NCI-H524 (cell line): ENCODE data around the gene CAPN3.

ENCODE experiments used
- DNase-seq, 2 experiments: peaks; one replicate each; lab custom pipeline; 2025; lab: John Stamatoyannopoulos, UW

CAPN3 gene

GRCh38 chr15:42356851-42357250 is 2.5 kb upstream of the CAPN3 start:
- DNase-seq, result peak in 1 of 2 experiments; percentile 18

- DNase-seq, result peak in 1 of 2 experiments; percentile 63
These were observed 1.2 kb upstream of the CAPN3 start for GRCh38 chr15:42358141-42358540.

- DNase-seq, result no peak
These were observed 684 bp downstream of the CAPN3 start for GRCh38 chr15:42359985-42360384.

GRCh38 chr15:42360535-42361112 is 1.3 kb downstream of the CAPN3 start:
- DNase-seq, result no peak

DNA sequence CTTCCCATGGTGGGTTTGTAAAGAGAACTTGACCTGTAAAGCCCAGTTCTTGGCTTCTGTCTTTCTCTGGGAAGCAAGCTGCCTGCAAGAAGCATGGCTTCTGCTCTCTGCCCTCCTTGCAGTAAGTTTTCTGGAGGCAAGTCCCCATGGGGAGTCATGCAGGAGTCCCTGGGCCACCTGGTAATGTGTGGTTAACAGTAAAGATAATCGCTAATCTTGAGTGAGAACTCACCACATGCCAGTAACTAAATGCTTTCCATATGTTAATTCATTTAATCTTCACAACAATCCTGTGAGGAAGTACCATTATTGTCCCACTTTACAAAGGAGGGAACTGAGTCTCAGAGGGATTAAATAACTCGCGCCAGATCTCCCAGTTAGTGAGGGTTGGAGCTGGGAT is 4.2 kb downstream of the CAPN3 start:
- peak; percentile 84 to 88 for DNase-seq

GRCh38 chr15:42363942-42364341 is 4.6 kb downstream of the CAPN3 start:
- peak; percentile 74 to 78 for DNase-seq

DNA sequence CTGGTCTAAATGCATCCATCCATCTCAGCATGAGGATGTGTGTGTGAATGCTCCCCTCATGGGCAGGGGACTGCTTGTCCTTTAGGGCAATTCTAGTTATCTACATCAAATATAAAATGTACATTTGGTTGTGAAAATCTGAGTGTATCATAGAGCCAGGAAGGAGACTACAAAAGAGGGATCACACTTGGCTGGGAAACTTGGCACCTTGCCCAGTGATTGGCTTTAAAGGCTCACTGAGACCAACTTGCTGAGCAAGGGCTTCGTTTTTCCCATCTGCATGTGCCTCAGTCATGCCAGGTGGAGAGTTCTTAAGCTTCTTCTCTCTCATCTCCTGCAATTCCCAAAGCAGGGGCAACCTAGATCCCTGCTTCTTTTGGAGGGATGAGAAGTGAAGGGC is 5.2 kb downstream of the CAPN3 start:
- peak; percentile 73 to 89 for DNase-seq

DNA sequence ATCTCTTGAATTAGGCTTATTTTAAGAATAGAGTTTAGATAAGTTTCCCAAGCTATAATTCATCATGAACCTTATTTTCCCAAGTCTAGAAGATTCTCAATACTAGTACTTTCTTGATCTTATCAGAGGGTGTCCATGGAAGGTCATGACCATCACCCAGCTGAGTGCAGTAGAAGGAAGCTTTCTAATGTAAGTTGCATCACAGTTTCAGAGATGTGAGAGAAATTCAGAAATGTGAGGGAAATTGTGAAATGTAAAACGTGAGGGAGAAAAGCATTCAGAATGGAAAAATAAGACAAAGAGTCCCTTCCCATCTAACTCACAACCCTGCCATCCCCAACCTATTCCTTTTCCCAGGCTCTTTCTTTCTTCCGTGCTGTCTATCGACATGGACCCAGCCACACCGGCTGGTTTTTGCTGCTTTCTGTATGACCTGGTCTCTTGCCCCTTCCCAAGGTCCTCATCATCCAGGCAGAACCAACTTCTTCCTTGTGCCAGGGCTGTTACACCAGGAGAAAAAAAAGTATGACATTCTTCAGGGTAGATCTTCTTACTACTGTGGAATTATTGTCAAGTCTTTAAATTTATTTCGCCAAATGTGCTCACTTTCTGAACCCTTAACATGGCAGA is 6.7 kb downstream of the CAPN3 start:
- DNase-seq, result no peak

- DNase-seq, result no peak
These were observed 7.7 kb downstream of the CAPN3 start for GRCh38 chr15:42367041-42367440.

GRCh38 chr15:42368096-42368495 is 8.8 kb downstream of the CAPN3 start:
- DNase-seq, result no peak

- DNase-seq, result peak in 1 of 2 experiments; percentile 42
These were observed 11.8 kb downstream of the CAPN3 start for GRCh38 chr15:42371096-42371495.

- no peak for DNase-seq
These were observed 14.0 kb downstream of the CAPN3 start for GRCh38 chr15:42373274-42373673.

GRCh38 chr15:42373936-42374335 is 14.6 kb downstream of the CAPN3 start:
- no peak for DNase-seq

- DNase-seq, result no peak
These were observed 15.5 kb downstream of the CAPN3 start for GRCh38 chr15:42374810-42375209.

DNA sequence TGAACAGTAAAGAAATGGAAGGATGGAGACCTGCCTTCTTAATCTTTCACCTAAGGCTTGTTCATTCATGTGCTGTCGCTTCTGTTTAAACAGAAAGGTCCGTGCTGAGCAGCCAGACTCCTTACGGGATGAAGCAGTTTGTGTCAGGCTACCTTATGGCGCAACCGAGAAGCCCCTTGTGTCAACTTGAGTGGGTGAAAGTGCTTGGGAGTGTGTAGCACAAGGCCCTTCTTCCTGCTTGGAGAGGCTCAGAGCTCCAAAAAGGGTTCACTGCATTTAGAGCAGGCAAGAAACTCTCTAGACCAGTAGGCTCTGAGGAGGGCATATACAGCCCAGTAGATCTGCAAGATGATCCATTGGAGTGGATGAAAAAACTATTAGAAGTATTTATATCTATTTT is 16.0 kb downstream of the CAPN3 start:
- DNase-seq, result no peak

DNA sequence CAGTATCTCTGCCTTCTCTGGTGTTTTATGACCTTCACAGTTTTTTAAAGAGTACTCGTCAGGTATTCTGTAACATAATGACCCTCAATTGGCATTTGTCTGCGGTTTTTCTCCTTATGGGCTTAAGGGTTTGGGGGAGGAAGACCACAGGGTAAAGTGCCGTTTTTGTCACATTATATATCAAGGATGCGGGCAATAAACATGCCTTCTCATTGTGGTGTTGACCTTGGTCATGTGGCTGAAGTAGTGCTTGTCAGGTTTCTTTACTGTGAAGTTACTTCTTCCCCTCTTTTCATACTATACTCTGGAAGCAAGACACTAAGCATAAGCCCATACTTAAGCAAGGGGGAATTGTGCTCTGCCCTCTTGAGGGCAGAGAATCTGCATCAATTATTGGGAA is 16.6 kb downstream of the CAPN3 start:
- DNase-seq, result peak in 1 of 2 experiments; percentile 34

DNA sequence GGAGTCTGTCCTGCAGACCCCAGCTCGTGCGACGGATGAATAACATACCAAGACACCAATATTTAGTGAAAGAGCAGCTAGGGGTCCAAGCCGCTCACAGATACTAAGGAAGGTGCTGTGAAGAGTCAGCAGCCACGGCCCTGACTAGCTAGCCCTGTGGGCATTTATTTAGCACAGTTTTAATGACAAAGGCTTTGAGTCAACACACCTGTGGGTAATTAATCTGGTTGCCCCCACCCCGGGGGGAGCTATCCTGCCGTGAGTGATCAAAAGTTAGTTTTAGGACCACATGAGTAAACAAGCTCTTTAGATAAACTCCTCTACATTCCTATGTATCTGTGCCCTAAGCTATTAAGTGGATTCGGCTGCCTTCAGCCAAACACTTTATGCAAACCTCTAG is 18.7 kb downstream of the CAPN3 start:
- DNase-seq, result no peak

DNA sequence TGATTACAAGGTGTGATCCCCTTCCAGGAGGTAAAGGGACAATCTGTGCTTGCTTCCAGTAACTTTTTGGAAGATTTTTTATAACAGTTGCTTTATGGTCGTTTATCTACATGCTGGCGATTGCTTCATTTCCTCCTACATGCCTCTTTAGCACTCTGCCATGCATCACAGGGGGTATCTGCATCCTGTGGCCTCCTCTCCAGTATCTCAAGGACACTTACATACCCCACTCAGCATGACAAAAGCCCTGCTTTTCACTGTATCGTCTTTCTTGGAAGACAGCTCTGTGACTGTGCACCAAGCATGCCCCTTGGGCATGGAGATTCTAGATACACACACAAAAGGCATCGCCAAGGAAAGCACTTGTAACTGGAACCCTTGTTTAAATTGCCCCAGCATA is 25.3 kb downstream of the CAPN3 start:
- DNase-seq, result no peak

DNA sequence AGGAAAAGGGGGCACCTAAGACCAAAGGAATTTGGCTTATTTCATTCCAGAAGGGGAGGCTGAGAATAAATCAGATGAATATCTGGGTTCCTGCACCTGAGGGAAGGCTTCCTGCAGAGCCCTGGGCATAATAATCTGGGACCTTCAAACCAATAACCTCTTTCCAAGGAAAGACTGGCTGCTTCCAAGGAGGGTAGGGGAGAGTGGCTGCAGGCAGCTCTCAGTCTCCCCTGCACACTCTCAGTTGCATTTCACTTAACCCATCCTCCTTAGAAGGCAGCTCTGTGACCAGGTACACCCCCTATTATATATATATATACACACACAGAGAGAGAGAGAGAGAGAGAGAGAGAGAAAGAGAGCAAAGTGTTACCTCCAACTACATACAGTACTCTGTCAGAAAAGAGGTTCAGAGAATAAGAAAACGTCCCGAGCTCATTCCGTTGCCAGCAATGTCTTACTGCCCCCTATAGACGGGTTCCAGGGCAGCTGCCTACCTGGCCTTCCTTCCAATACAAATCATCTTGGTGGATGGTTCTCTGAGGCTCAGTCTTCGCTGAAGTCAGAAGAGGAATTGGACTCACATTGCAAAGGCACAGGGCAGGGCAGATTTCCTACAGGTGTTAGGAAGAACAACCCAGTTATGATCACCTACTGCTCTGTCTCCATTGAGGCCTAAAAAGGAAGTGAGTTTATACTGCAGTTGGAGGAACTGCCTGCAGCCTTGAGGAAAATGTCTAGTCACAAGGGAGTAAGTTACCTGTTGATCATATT is 26.1 kb downstream of the CAPN3 start:
- DNase-seq, result peak; percentile 19 to 59

DNA sequence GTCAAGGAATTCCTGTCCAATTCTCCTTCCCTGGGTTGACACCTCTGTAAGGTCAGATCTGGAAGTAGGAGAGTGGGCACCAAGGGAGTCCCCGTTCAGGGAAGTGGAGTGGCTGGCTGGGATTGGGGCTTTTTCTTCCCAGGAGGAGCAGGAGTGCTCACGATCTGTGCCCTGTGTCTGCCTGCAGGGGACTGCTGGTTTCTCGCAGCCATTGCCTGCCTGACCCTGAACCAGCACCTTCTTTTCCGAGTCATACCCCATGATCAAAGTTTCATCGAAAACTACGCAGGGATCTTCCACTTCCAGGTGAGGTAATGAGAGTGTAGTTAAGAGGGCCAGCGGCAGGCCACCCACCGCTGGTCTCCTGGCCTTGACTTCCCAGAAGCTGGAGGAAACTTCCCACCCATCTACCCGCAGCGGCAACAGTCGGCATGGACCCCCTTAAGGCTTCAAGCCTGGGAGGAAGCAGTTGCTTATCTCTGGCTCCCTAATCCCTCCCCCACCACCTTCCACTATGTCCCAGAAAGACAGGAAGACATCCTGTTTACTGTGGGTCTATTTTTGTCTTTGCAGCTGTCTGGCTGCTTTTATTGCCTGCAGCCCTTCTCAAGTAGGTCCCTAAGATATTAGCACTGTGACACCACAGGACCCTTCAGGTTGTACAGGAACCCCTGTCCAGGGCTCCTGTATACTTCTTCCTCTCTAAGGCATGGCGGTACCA is 26.8 kb downstream of the CAPN3 start:
- no peak for DNase-seq

- DNase-seq, result no peak
These were observed 28.3 kb downstream of the CAPN3 start for GRCh38 chr15:42387603-42388002.

DNA sequence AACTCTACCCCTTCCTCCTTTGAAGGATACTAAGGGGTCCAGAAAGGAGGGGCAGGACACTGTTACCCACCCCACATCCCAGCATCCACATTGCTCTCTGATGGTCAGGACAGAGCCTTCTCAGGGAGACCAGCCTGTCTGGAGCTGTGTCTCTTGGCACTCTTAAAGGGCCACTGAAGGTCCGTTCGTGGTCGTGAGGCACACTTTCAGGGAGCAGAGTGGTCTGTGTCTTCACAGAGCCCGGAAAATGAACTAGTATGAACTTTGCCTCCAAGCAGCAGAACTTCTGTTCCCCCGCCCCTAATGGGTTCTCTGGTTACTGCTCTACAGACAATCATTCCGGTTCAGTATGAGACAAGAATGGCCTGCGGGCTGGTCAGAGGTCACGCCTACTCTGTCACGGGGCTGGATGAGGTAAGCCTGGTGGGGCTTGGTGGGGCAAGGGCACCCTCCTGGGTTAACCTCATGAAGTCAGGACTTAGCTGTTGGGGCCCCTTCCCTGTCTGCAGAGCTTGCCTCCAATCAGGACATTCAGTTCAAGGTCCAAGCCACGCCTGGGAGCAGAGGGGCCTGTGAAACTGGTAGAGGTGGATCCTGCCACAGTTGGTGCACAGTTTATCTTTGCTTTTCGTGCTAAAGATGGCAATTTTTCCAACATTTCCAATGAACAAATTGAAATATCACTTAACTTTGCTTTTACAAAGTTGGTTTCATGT is 33.2 kb downstream of the CAPN3 start:
- DNase-seq, result no peak
